Measurements from ENCODE around the gene TEDC2. TPM values are rescaled to one million over a fixed set of nuclear protein-coding genes. Genes with fewer than 3 reads are reported as not detected.
"Not testable (repeated sequence)": the region's sequence is repeated elsewhere in the genome, so short reads cannot be mapped to it uniquely, and the experiment has no call there.

The TEDC2 gene
- total RNA-seq, 1 donor from 2014 or later, result 2.6 TPM

DNA sequence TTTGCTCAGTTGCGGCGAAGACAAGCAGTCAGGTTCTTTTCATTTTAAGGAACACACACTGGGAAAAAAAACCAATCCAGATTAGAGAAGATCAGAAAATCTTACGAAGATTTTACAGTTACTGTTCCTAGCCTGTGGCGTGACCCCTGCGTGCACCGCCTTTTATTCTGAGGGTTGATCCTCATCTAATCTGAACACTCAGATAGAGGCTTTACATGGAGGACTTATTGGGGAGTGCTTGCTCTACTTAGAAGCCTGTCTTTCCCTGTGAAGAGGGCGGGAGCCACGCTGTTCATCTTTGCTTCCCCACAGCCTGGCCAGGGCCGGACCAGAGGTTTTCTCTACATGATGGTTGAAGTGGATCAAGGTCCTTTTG lies 16.4 kb downstream of the TEDC2 start:
- Histone ChIP-seq H3K9me3 (ENCODE audit: control insufficient read depth in 3 of 3, low read length in 3 of 3) (no peaks in the 10 kb centered on the region), H3K27me3 (ENCODE audit: control insufficient read depth in 3 of 3, insufficient read depth in 3 of 3, low read length in 3 of 3) (peaks cover 7 to 21% (median 19%) of the 10 kb centered on the region in 3 donors), H3K4me1 (ENCODE audit: control insufficient read depth in 3 of 3, insufficient read depth in 3 of 3, low read length in 3 of 3) (peaks cover 14 to 40% (median 23%) of the 10 kb centered on the region in 3 donors), H3K27ac (ENCODE audit: low read depth, low read length) (no peak overlapping the region), H3K36me3 (ENCODE audit: control insufficient read depth in 3 of 3, insufficient read depth in 3 of 3, low read length in 3 of 3) (no peaks in the 10 kb centered on the region), H3K9ac (ENCODE audit: low read depth in 1 of 3, low read length in 3 of 3) (peak overlapping the region in 1 of 3 donors; percentile 33), H3K4me3 (ENCODE audit: low read length in 3 of 3) (no peak overlapping the region)

GRCh38 chr16:2476741-2477140 lies 16.8 kb downstream of the TEDC2 start:
- Histone ChIP-seq H3K4me3 (ENCODE audit: low read length in 3 of 3) (no peak overlapping the region), H3K4me1 (ENCODE audit: control insufficient read depth in 3 of 3, insufficient read depth in 3 of 3, low read length in 3 of 3) (peaks cover 14 to 37% (median 23%) of the 10 kb centered on the region in 3 donors), H3K27ac (ENCODE audit: low read depth, low read length) (no peak overlapping the region), H3K9me3 (ENCODE audit: control insufficient read depth in 3 of 3, low read length in 3 of 3) (no peaks in the 10 kb centered on the region), H3K9ac (ENCODE audit: low read depth in 1 of 3, low read length in 3 of 3) (peak overlapping the region in 1 of 3 donors; percentile 33), H3K36me3 (ENCODE audit: control insufficient read depth in 3 of 3, insufficient read depth in 3 of 3, low read length in 3 of 3) (no peaks in the 10 kb centered on the region), H3K27me3 (ENCODE audit: control insufficient read depth in 3 of 3, insufficient read depth in 3 of 3, low read length in 3 of 3) (peaks cover 5 to 18% (median 17%) of the 10 kb centered on the region in 3 donors)

DNA sequence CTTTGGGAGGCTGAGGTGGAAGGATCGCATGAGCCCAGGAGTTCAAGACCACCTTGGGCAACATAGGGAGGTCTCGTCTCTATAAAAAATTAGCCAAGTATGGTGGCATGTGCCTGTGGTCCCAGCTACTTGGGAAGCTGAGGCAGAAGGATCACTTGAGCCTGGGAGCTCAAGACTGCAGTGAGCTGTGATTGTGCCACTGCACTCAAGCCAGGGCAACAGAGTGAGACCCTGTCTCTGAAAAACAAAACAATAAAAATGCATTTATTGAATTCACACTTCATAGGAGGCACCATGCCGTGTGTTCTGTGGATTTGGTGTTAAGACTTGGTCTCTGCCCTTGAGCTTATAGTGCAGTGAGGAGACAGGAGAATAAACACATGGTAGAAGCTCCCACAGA lies 17.4 kb downstream of the TEDC2 start:
- H3K27ac ChIP-seq (ENCODE audit: low read depth, low read length), result no peak overlapping the region
- no peaks in the 10 kb centered on the region for H3K36me3 ChIP-seq (ENCODE audit: control insufficient read depth in 3 of 3, insufficient read depth in 3 of 3, low read length in 3 of 3)
- peaks cover 19 to 37% (median 22%) of the 10 kb centered on the region in 3 donors for H3K4me1 ChIP-seq (ENCODE audit: control insufficient read depth in 3 of 3, insufficient read depth in 3 of 3, low read length in 3 of 3)
- H3K9me3 ChIP-seq (ENCODE audit: control insufficient read depth in 3 of 3, low read length in 3 of 3), result no peaks in the 10 kb centered on the region
- H3K4me3 ChIP-seq (ENCODE audit: low read length in 3 of 3), result no peak overlapping the region
- H3K27me3 ChIP-seq (ENCODE audit: control insufficient read depth in 3 of 3, insufficient read depth in 3 of 3, low read length in 3 of 3), result peaks cover 0 to 12% (median 11%) of the 10 kb centered on the region in 3 donors
- no peak overlapping the region for H3K9ac ChIP-seq (ENCODE audit: low read depth in 1 of 3, low read length in 3 of 3)

DNA sequence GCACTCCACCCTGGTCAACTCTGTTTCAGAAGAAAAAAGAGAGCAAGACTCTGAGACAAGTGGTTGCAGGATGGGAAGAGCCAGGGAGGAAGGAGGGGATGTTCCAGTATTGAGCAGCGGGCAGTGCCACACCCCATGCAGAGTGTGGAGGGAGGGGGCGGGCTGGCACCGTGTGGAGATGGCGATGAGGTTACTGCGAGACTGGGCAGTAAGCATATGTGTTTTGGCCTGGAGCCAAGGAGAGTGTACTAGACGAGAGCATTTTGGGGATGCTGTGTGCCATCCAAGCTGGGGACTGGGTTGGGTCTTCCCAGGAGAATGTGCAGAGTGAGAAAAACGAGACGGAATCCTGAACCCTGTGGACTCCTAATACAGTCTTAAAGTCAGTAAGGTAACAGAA lies 18.4 kb downstream of the TEDC2 start:
- Histone ChIP-seq H3K9ac (ENCODE audit: low read depth in 1 of 3, low read length in 3 of 3) (no peak overlapping the region), H3K27me3 (ENCODE audit: control insufficient read depth in 3 of 3, insufficient read depth in 3 of 3, low read length in 3 of 3) (peaks cover 0 to 3% (median 1%) of the 10 kb centered on the region in 3 donors), H3K4me3 (ENCODE audit: low read length in 3 of 3) (no peak overlapping the region), H3K27ac (ENCODE audit: low read depth, low read length) (no peak overlapping the region), H3K36me3 (ENCODE audit: control insufficient read depth in 3 of 3, insufficient read depth in 3 of 3, low read length in 3 of 3) (no peaks in the 10 kb centered on the region), H3K4me1 (ENCODE audit: control insufficient read depth in 3 of 3, insufficient read depth in 3 of 3, low read length in 3 of 3) (peaks cover 26 to 39% (median 27%) of the 10 kb centered on the region in 3 donors), H3K9me3 (ENCODE audit: control insufficient read depth in 3 of 3, low read length in 3 of 3) (no peaks in the 10 kb centered on the region)

DNA sequence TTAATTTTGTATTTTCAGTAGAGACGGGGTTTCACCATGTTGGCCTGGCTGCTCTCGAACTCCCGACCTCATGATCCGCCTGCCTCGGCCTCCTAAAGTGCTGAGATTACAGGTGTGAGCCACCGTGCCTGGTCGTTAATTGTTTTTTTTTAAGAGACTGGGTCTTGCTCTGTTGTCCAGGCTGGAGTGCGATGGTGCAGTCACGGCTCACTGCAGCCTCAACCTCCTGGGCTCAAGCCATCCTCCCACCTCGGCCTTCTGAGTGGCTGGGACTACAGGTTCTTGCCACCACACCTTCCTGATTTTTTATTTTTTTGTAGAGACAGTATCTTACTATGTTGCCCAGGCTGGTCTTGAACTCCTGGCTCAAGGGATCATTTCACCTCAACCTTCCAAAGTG lies 20.1 kb downstream of the TEDC2 start:
- not testable (repeated sequence) for H3K4me3 ChIP-seq (ENCODE audit: low read length in 3 of 3); H3K36me3 ChIP-seq (ENCODE audit: control insufficient read depth in 3 of 3, insufficient read depth in 3 of 3, low read length in 3 of 3); H3K9ac ChIP-seq (ENCODE audit: low read depth in 1 of 3, low read length in 3 of 3); H3K27ac ChIP-seq (ENCODE audit: low read depth, low read length); H3K9me3 ChIP-seq (ENCODE audit: control insufficient read depth in 3 of 3, low read length in 3 of 3); H3K27me3 ChIP-seq (ENCODE audit: control insufficient read depth in 3 of 3, insufficient read depth in 3 of 3, low read length in 3 of 3)
- peaks cover 37 to 46% (median 38%) of the 10 kb centered on the region in 3 donors for H3K4me1 ChIP-seq (ENCODE audit: control insufficient read depth in 3 of 3, insufficient read depth in 3 of 3, low read length in 3 of 3)

- no peaks in the 10 kb centered on the region for H3K36me3 ChIP-seq (ENCODE audit: control insufficient read depth in 3 of 3, insufficient read depth in 3 of 3, low read length in 3 of 3)
- H3K4me3 ChIP-seq (ENCODE audit: low read length in 3 of 3), result no peak overlapping the region
- peaks cover 32 to 45% (median 38%) of the 10 kb centered on the region in 3 donors for H3K4me1 ChIP-seq (ENCODE audit: control insufficient read depth in 3 of 3, insufficient read depth in 3 of 3, low read length in 3 of 3)
- no peaks in the 10 kb centered on the region for H3K9me3 ChIP-seq (ENCODE audit: control insufficient read depth in 3 of 3, low read length in 3 of 3)
- no peak overlapping the region for H3K27ac ChIP-seq (ENCODE audit: low read depth, low read length)
- no peak overlapping the region for H3K9ac ChIP-seq (ENCODE audit: low read depth in 1 of 3, low read length in 3 of 3)
- H3K27me3 ChIP-seq (ENCODE audit: control insufficient read depth in 3 of 3, insufficient read depth in 3 of 3, low read length in 3 of 3), result no peaks in the 10 kb centered on the region
These were observed 21.0 kb downstream of the TEDC2 start for GRCh38 chr16:2480948-2481347.

DNA sequence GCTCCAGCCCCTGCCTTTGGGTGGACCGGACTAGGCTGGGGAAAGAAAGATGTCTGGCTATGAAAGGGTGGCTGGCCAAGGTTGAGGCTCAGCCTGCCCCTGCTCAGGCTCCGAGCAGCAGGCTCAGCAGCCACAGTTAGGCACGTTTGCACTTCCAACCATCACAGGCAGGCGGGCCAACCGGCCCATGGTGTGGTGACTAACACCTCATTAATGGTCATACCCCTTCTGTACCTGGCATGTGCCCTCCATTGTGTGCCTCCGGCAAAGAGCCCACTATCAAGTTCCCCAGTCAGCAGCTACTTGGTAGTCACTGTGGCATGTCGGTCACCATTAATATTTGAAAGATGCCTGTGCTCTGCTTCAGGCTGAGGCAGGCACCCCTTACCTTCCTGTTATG lies 21.8 kb downstream of the TEDC2 start:
- H3K4me1 ChIP-seq (ENCODE audit: control insufficient read depth in 3 of 3, insufficient read depth in 3 of 3, low read length in 3 of 3), result peaks cover 31 to 43% (median 40%) of the 10 kb centered on the region in 3 donors
- H3K9ac ChIP-seq (ENCODE audit: low read depth in 1 of 3, low read length in 3 of 3), result peak overlapping the region in 2 of 3 donors; percentile 12 to 83
- no peaks in the 10 kb centered on the region for H3K9me3 ChIP-seq (ENCODE audit: control insufficient read depth in 3 of 3, low read length in 3 of 3)
- H3K27me3 ChIP-seq (ENCODE audit: control insufficient read depth in 3 of 3, insufficient read depth in 3 of 3, low read length in 3 of 3), result no peaks in the 10 kb centered on the region
- H3K27ac ChIP-seq (ENCODE audit: low read depth, low read length), result no peak overlapping the region
- no peak overlapping the region for H3K4me3 ChIP-seq (ENCODE audit: low read length in 3 of 3)
- no peaks in the 10 kb centered on the region for H3K36me3 ChIP-seq (ENCODE audit: control insufficient read depth in 3 of 3, insufficient read depth in 3 of 3, low read length in 3 of 3)

GRCh38 chr16:2482249-2482648 lies 22.3 kb downstream of the TEDC2 start:
- H3K4me3 ChIP-seq (ENCODE audit: low read length in 3 of 3), result peak overlapping the region in 2 of 3 donors; percentile 49 to 67
- H3K36me3 ChIP-seq (ENCODE audit: control insufficient read depth in 3 of 3, insufficient read depth in 3 of 3, low read length in 3 of 3), result no peaks in the 10 kb centered on the region
- no peaks in the 10 kb centered on the region for H3K9me3 ChIP-seq (ENCODE audit: control insufficient read depth in 3 of 3, low read length in 3 of 3)
- H3K27me3 ChIP-seq (ENCODE audit: control insufficient read depth in 3 of 3, insufficient read depth in 3 of 3, low read length in 3 of 3), result no peaks in the 10 kb centered on the region
- peak overlapping the region; percentile 85 for H3K27ac ChIP-seq (ENCODE audit: low read depth, low read length)
- peak overlapping the region in 2 of 3 donors; percentile 12 to 83 for H3K9ac ChIP-seq (ENCODE audit: low read depth in 1 of 3, low read length in 3 of 3)
- peaks cover 35 to 48% (median 46%) of the 10 kb centered on the region in 3 donors for H3K4me1 ChIP-seq (ENCODE audit: control insufficient read depth in 3 of 3, insufficient read depth in 3 of 3, low read length in 3 of 3)

- Histone ChIP-seq H3K36me3 (ENCODE audit: control insufficient read depth in 3 of 3, insufficient read depth in 3 of 3, low read length in 3 of 3) (no peaks in the 10 kb centered on the region), H3K27me3 (ENCODE audit: control insufficient read depth in 3 of 3, insufficient read depth in 3 of 3, low read length in 3 of 3) (no peaks in the 10 kb centered on the region), H3K4me1 (ENCODE audit: control insufficient read depth in 3 of 3, insufficient read depth in 3 of 3, low read length in 3 of 3) (peaks cover 40 to 55% (median 52%) of the 10 kb centered on the region in 3 donors), H3K4me3 (ENCODE audit: low read length in 3 of 3) (peak overlapping the region; percentile 43 to 67 (median 49)), H3K27ac (ENCODE audit: low read depth, low read length) (peak overlapping the region; percentile 85), H3K9me3 (ENCODE audit: control insufficient read depth in 3 of 3, low read length in 3 of 3) (no peaks in the 10 kb centered on the region), H3K9ac (ENCODE audit: low read depth in 1 of 3, low read length in 3 of 3) (peak overlapping the region; percentile 74 to 83 (median 77))
These were observed 23.0 kb downstream of the TEDC2 start for GRCh38 chr16:2482708-2483534.
